OCI-LY7 (cell line): Measurements from ENCODE around the gene PCDHB11. TPM values are rescaled to one million over a fixed set of nuclear protein-coding genes. Genes with fewer than 3 reads are reported as not detected.

Experiments used
- Bru-seq: library from RNA; stranded (reverse); fragments of 400-500 nt; gene quantifications from one replicate; lab custom pipeline; 2021; lab: Mats Ljungman, UMichigan
- BruChase-seq, 2 experiments: library from RNA; stranded (reverse); fragments of 400-500 nt; gene quantifications; one replicate each; lab custom pipeline; 2021; lab: Mats Ljungman, UMichigan
- BruUV-seq: library from RNA; stranded (reverse); fragments of 400-500 nt; replicated peaks from 2 replicates; lab custom pipeline; 2021; lab: Mats Ljungman, UMichigan
- CTCF ChIA-PET: fragments of 300-600 bp; sonication (Branson Sonifier 250); formaldehyde crosslinking; loops from one replicate; lab custom pipeline; 2022; ENCODE audit warnings: antibody characterized with exemption; ENCODE audit not compliant: unreplicated experiment; lab: Charles Lee
- POLR2A ChIA-PET: fragments of 300-600 bp; sonication (Branson Sonifier 250); formaldehyde crosslinking; loops from one replicate; lab custom pipeline; 2022; ENCODE audit warnings: antibody characterized with exemption; lab: Charles Lee
- DNase-seq: peaks from one replicate; pipeline ENCODE4 v3.0.0-alpha.2; 2015; ENCODE audit warnings: low spot score
- H2AFZ ChIP-seq: fragments of 200-600 bp; sonication (generic), shearing (Covaris generic); 2 replicates; pipeline ENCODE4 v1.6.1; 2014; ENCODE audit warnings: mild to moderate bottlenecking, antibody characterized with exemption, low read length, moderate library complexity
- H3K27ac ChIP-seq: fragments of 200-600 bp; sonication (generic); 2 replicates; pipeline ENCODE4 v1.5.1; 2014; ENCODE audit warnings: mixed run types, low read depth, mild to moderate bottlenecking, moderate library complexity, low read length, inconsistent platforms; ENCODE audit not compliant: poor library complexity, severe bottlenecking
- H3K36me3 ChIP-seq: fragments of 200-600 bp; sonication (generic); 2 replicates; pipeline ENCODE4 v1.6.1; 2014; ENCODE audit warnings: mild to moderate bottlenecking, antibody characterized with exemption, low read length, moderate library complexity, mixed read lengths; ENCODE audit not compliant: insufficient read depth
- H3K4me1 ChIP-seq: fragments of 200-600 bp; sonication (generic); 2 replicates; pipeline ENCODE4 v1.5.1; 2014; ENCODE audit warnings: mild to moderate bottlenecking, low read length; ENCODE audit not compliant: insufficient read depth, poor library complexity, severe bottlenecking
- H3K4me2 ChIP-seq: fragments of 200-600 bp; sonication (generic); 2 replicates; pipeline ENCODE4 v1.6.1; 2014; ENCODE audit warnings: mild to moderate bottlenecking, low read length
- H3K4me3 ChIP-seq: fragments of 200-600 bp; sonication (generic); 2 replicates; pipeline ENCODE4 v1.5.1; 2014; ENCODE audit warnings: mild to moderate bottlenecking, low read depth, low read length; ENCODE audit not compliant: poor library complexity, severe bottlenecking
- H3K79me2 ChIP-seq: fragments of 200-600 bp; sonication (generic); 2 replicates; pipeline ENCODE4 v1.6.1; 2016; ENCODE audit warnings: low read depth, mild to moderate bottlenecking, low read length, moderate library complexity, mixed read lengths; ENCODE audit not compliant: insufficient read depth
- H3K9me2 ChIP-seq: fragments of 200-600 bp; sonication (generic); 2 replicates; pipeline ENCODE4 v1.6.1; 2016; ENCODE audit warnings: mild to moderate bottlenecking, low read length, mixed read lengths; ENCODE audit not compliant: insufficient read depth
- H3K9me3 ChIP-seq: fragments of 200-600 bp; sonication (generic); 2 replicates; pipeline ENCODE4 v1.6.1; 2014; ENCODE audit warnings: mild to moderate bottlenecking, mixed run types, low read length, mixed read lengths
- H4K20me1 ChIP-seq: fragments of 200-600 bp; sonication (generic); 2 replicates; pipeline ENCODE4 v1.6.1; 2014; ENCODE audit warnings: mild to moderate bottlenecking, antibody characterized with exemption, low read length, moderate library complexity, mixed read lengths; ENCODE audit not compliant: insufficient read depth
- EZH2phosphoT487 ChIP-seq: fragments of 200-600 bp; sonication (generic); IDR thresholded peaks from 2 replicates; pipeline ENCODE4 v1.6.1; 2018; ENCODE audit warnings: low read depth, borderline replicate concordance, mild to moderate bottlenecking, mixed run types, antibody characterized with exemption, low read length, moderate library complexity, mixed read lengths
- intact Hi-C: fragments of 100-400 bp; cut with micrococcal nuclease; formaldehyde crosslinking; loops from one replicate; pipeline ENCODE4 v1.10.0; 2022; ENCODE audit not compliant: unreplicated experiment
- long read RNA-seq: library from polyadenylated mRNA; stranded (forward); transcript quantifications from one replicate; pipeline ENCODE4 v2.0.0, GENCODE V29; 2022
- total RNA-seq, 2 experiments: library from RNA; depleted of rRNA in 1 of 2; stranded (reverse); fragments of >200 nt in 1 of 2; shearing (Covaris generic) in 1 of 2; gene quantifications; 2 replicates each; pipeline ENCODE4 v1.2.3, GENCODE V29; 2014 to 2022
- TF ChIP-seq, protein P1 (sequence below): fragments of 200-600 bp; sonication (generic); conservative IDR thresholded peaks from 2 replicates; pipeline ENCODE4 v1.5.1; 2014; ENCODE audit warnings: mild to moderate bottlenecking, antibody characterized with exemption, low read length, moderate library complexity, mixed read lengths

PCDHB11 gene
- total RNA-seq (2014; rRNA removed; shearing (Covaris generic)) (not detected in 2 replicates), total RNA-seq (2022) (not detected in 2 replicates), Bru-seq, nascent RNA (not detected), BruChase-seq, experiment 1, labeled RNA remaining after a 6-hour chase (not detected), BruChase-seq, experiment 2, labeled RNA remaining after a 2-hour chase (percentile 14 among the genes with signal in this experiment)
- long read RNA-seq = 0 reads

DNA sequence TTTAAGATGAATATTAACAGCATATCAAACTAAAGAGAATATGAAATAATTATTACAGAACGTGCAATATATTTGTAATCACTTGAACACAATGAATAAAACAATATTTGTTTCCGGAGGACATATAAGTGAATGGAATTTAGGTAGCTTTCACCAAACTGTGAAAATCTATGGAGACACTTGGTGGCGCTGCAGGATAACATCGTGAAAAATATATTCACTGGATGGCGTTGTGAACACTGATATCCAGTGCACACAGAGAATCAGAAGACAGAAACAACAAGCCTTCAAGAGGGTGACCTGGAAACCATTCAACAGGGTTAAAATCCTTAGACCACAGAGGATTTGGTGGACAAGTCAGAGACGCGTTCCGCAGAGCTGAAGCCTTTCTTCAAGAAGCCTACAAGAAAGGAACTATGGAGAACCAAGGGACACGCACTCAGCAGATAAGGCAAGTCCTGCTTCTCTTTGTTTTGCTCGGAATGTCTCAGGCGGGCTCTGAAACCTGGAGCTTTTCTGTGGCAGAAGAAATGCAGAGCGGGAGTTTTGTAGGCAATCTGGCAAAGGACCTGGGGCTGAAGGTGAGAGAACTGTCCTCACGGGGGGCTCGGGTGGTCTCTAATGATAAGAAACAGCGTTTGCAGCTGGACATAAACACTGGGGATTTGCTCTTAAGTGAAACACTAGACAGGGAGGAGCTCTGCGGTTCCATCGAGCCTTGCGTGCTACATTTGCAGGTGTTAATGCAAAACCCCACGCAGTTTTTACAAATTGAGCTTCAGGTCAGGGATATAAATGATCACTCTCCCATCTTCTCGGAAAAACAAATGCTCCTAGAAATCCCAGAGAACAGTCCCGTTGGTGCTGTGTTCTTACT lies at the start of gene PCDHB11:
Gene PCDHB11, plus strand, starts transcription at position 269 of the 877 bp plus-strand sequence. Its CDS starts 148 bp downstream, at position 417.
- H3K79me2 ChIP-seq = no peaks in the 10 kb centered on the region
- DNase-seq = peak; percentile 18
- H2AFZ ChIP-seq = no peak within 1 kb of the TSS
- no peaks in the 10 kb centered on the region for H4K20me1 ChIP-seq
- H3K4me3 ChIP-seq = no peak within 1 kb of the TSS
- no peak within 1 kb of the TSS for H3K4me2 ChIP-seq
- H3K4me1 ChIP-seq = no peaks in the 10 kb centered on the region
- no peaks in the 10 kb centered on the region for H3K9me2 ChIP-seq
- H3K36me3 ChIP-seq = no peaks in the 10 kb centered on the region
- ChIA-PET CTCF (no interaction called here), POLR2A (interaction anchor here (0.5 to 0.7 kb wide), 2 partner anchors 1319 to 1906 kb away, joined by 3 to 4 read pairs; no protein-coding TSS in a partner anchor)
- H3K9me3 ChIP-seq = peaks cover 9% of the 10 kb centered on the region
- H3K27ac ChIP-seq = no peak within 1 kb of the TSS
- intact Hi-C loops = loop anchor here (10.0 kb wide), 1 partner anchor 155 kb away; the partner anchor contains the start of genes PCDHGA4, PCDHGB1 and PCDHGB2
- BruUV-seq = no TSS peak
- TF ChIP-seq EZH2phosphoT487 = no peak
- TF ChIP-seq, protein P1, sequence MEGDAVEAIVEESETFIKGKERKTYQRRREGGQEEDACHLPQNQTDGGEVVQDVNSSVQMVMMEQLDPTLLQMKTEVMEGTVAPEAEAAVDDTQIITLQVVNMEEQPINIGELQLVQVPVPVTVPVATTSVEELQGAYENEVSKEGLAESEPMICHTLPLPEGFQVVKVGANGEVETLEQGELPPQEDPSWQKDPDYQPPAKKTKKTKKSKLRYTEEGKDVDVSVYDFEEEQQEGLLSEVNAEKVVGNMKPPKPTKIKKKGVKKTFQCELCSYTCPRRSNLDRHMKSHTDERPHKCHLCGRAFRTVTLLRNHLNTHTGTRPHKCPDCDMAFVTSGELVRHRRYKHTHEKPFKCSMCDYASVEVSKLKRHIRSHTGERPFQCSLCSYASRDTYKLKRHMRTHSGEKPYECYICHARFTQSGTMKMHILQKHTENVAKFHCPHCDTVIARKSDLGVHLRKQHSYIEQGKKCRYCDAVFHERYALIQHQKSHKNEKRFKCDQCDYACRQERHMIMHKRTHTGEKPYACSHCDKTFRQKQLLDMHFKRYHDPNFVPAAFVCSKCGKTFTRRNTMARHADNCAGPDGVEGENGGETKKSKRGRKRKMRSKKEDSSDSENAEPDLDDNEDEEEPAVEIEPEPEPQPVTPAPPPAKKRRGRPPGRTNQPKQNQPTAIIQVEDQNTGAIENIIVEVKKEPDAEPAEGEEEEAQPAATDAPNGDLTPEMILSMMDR = peak; percentile 75

DNA sequence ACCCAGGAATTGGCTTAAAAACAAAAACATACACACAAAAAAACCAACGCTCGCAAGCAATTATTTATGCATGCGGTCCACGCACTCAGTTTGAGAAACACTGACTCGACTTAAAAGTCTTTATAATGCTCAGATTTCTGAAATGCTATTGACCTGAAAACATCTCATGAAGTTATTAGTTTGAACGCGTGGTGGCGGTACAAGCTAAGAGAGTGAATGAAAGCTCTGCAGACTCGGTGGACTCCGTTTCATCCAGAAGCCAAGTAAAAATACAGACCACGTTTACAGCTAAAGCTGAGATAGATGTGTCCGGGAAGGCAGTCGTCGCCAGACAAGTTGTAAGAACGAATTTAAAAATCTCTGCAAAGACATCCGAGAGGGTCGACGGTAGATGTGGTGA lies 49.6 kb upstream of the PCDHB11 start, which contains the start of gene PCDHB6:
Gene PCDHB6, plus strand, starts transcription at position 246 of the 400 bp plus-strand sequence. CDS start 201 bp downstream, outside the sequence.
- no peak within 1 kb of the TSS for H3K27ac ChIP-seq
- H3K36me3 ChIP-seq = no peaks in the 10 kb centered on the region
- H2AFZ ChIP-seq = no peak within 1 kb of the TSS
- intact Hi-C loops = no loop called here
- BruUV-seq = no TSS peak
- no peaks in the 10 kb centered on the region for H3K4me1 ChIP-seq
- no peaks in the 10 kb centered on the region for H3K9me2 ChIP-seq
- DNase-seq = no peak
- H3K4me3 ChIP-seq = no peak within 1 kb of the TSS
- CTCF ChIA-PET = no interaction called here
- no peak within 1 kb of the TSS for H3K4me2 ChIP-seq
- POLR2A ChIA-PET = no interaction called here
- TF ChIP-seq, protein P1 = peak; percentile 53
- TF ChIP-seq EZH2phosphoT487 = no peak
- H4K20me1 ChIP-seq = no peaks in the 10 kb centered on the region
- H3K79me2 ChIP-seq = no peaks in the 10 kb centered on the region
- H3K9me3 ChIP-seq = no peaks in the 10 kb centered on the region
